ENCODE measurements around the gene LHFPL6. TPM values are rescaled to one million over a fixed set of nuclear protein-coding genes. Genes with fewer than 3 reads are reported as not detected.

Gene LHFPL6
- total RNA-seq, 1 donor from 2014 or later: 38.5 TPM

DNA sequence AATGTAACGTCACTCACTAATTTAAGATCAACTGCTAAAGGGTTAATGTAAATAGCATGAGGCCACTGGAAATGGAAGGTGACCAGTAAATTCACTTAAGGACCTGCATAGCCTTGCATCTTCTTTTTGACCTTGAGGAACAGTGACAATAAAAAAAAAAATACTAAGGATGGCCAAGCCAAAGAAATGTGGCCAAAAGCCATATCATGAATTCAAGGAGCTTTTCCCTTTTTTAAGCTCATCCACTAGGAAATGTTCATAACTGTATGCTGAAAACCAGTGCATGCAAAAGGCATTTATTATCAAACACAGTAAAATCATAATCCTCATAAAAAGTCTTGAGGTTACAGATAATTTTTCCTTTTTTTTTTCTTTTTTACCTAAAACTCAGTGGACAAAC, 77.5 kb downstream of the LHFPL6 start:
- Mint-ChIP-seq H3K27me3 (ENCODE audit: unreplicated experiment) (peaks cover 2% of the 10 kb centered on the region), H3K4me3 (ENCODE audit: unreplicated experiment) (no peak overlapping the region), H3K36me3 (ENCODE audit: low read depth, unreplicated experiment) (no peaks in the 10 kb centered on the region), H3K27ac (ENCODE audit: unreplicated experiment) (no peak overlapping the region), H3K9me3 (ENCODE audit: unreplicated experiment) (no peaks in the 10 kb centered on the region), H3K4me1 (ENCODE audit: unreplicated experiment) (no peaks in the 10 kb centered on the region)
- TF ChIP-seq, protein P1, sequence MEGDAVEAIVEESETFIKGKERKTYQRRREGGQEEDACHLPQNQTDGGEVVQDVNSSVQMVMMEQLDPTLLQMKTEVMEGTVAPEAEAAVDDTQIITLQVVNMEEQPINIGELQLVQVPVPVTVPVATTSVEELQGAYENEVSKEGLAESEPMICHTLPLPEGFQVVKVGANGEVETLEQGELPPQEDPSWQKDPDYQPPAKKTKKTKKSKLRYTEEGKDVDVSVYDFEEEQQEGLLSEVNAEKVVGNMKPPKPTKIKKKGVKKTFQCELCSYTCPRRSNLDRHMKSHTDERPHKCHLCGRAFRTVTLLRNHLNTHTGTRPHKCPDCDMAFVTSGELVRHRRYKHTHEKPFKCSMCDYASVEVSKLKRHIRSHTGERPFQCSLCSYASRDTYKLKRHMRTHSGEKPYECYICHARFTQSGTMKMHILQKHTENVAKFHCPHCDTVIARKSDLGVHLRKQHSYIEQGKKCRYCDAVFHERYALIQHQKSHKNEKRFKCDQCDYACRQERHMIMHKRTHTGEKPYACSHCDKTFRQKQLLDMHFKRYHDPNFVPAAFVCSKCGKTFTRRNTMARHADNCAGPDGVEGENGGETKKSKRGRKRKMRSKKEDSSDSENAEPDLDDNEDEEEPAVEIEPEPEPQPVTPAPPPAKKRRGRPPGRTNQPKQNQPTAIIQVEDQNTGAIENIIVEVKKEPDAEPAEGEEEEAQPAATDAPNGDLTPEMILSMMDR (IDR thresholded peaks at IDR 0.05; ENCODE audit: unreplicated experiment): no peak
- no peak for DNase-seq (ENCODE audit: low spot score)

DNA sequence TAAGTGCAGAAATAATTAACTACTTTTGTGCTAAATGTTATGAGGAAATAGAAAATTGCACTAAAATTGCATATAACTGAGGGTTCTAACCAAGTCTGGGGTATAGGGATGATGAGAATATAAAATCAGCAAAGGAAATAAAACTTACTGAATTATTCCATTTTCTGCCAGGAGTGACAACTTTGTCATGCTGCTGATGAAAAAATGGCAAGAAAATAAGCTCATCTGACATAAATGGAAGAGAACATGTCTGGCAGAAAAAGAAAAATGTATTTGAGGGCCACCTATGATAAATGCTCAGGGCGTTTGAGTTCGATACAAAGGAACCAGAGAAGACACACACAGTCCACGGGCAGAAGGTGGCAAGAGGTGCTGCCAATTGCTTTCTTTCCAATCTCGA, 78.2 kb downstream of the LHFPL6 start:
- no peaks in the 10 kb centered on the region for H3K9me3 Mint-ChIP-seq (ENCODE audit: unreplicated experiment)

DNA sequence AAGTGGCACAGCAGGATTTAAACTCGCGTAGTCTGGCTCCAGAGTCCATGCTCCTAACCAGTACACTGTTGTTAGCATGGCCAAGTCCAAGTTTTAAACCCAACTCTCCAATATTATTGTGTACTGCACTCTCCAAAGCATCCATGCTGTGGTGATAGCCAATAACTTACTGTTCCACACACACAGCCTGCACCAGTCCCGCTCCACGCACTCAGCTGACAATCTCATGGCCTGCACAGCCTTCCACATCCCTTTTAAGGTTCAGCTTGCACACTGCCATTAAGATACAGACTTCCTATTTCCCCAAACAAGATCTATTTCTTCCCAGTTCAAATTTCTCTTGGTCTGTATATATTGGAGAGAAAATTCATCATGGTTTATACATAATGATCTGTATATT, 80.7 kb downstream of the LHFPL6 start:
- Mint-ChIP-seq H3K4me3 (ENCODE audit: unreplicated experiment) (no peak overlapping the region), H3K9me3 (ENCODE audit: unreplicated experiment) (no peaks in the 10 kb centered on the region), H3K27ac (ENCODE audit: unreplicated experiment) (no peak overlapping the region), H3K27me3 (ENCODE audit: unreplicated experiment) (peaks cover 3% of the 10 kb centered on the region), H3K4me1 (ENCODE audit: unreplicated experiment) (no peaks in the 10 kb centered on the region), H3K36me3 (ENCODE audit: low read depth, unreplicated experiment) (no peaks in the 10 kb centered on the region)
- TF ChIP-seq, protein P1 (IDR thresholded peaks at IDR 0.05; ENCODE audit: unreplicated experiment): no peak
- DNase-seq (ENCODE audit: low spot score): no peak

More for the DNA sequence above, 78.2 kb downstream of the LHFPL6 start:
- Mint-ChIP-seq H3K27ac (ENCODE audit: unreplicated experiment) (no peak overlapping the region), H3K4me1 (ENCODE audit: unreplicated experiment) (no peaks in the 10 kb centered on the region), H3K27me3 (ENCODE audit: unreplicated experiment) (peaks cover 3% of the 10 kb centered on the region), H3K36me3 (ENCODE audit: low read depth, unreplicated experiment) (no peaks in the 10 kb centered on the region), H3K4me3 (ENCODE audit: unreplicated experiment) (no peak overlapping the region)
- TF ChIP-seq, protein P1 (IDR thresholded peaks at IDR 0.05; ENCODE audit: unreplicated experiment): no peak
- no peak for DNase-seq (ENCODE audit: low spot score)

DNA sequence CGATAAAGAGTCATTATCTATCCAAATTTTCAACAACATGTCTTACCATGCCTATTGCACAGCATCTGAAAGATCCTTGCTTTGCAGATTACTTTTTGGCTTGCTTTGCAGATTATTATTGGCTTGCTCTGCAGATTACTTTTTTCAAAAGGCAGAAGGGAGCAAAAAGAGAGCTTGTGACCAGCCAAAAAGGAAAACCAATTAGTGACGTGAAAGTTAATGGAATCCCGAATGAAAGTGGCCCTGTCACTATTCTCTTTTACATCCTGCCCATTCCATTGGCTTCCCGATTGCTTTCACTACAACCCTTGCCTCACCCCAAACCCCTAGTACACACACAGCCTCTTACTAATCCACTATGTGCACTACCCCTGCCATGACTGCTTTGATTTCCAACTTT, 81.3 kb downstream of the LHFPL6 start:
- H3K27ac Mint-ChIP-seq (ENCODE audit: unreplicated experiment): no peak overlapping the region
- H3K9me3 Mint-ChIP-seq (ENCODE audit: unreplicated experiment): no peaks in the 10 kb centered on the region
- no peak overlapping the region for H3K4me3 Mint-ChIP-seq (ENCODE audit: unreplicated experiment)
- H3K27me3 Mint-ChIP-seq (ENCODE audit: unreplicated experiment): peaks cover 3% of the 10 kb centered on the region
- TF ChIP-seq, protein P1 (IDR thresholded peaks at IDR 0.05; ENCODE audit: unreplicated experiment): no peak
- DNase-seq (ENCODE audit: low spot score): no peak
- no peaks in the 10 kb centered on the region for H3K36me3 Mint-ChIP-seq (ENCODE audit: low read depth, unreplicated experiment)
- H3K4me1 Mint-ChIP-seq (ENCODE audit: unreplicated experiment): no peaks in the 10 kb centered on the region

DNA sequence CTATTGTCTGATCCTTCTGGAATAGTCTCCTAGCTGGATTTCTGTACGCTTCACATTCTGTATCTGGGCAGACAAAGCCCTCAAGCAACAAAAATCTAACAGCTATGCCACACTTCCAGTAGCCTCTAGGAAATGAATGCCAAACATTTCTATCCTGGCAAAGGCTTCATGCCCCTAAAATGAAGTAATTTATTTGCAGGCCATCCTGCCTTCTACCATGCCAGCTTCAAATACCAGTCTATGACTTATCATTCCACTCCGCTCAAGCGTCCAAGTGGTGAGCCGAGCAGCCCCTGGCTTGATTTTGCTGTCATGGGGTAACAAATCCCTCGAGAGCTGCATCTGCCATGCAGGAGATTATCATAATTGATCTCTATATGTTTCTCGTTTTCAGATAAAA, 86.9 kb downstream of the LHFPL6 start:
- Mint-ChIP-seq H3K36me3 (ENCODE audit: low read depth, unreplicated experiment) (no peaks in the 10 kb centered on the region), H3K9me3 (ENCODE audit: unreplicated experiment) (no peaks in the 10 kb centered on the region), H3K4me3 (ENCODE audit: unreplicated experiment) (no peak overlapping the region), H3K4me1 (ENCODE audit: unreplicated experiment) (peaks cover 7% of the 10 kb centered on the region), H3K27me3 (ENCODE audit: unreplicated experiment) (peaks cover 3% of the 10 kb centered on the region), H3K27ac (ENCODE audit: unreplicated experiment) (no peak overlapping the region)
- DNase-seq (ENCODE audit: low spot score): no peak
- TF ChIP-seq, protein P1 (IDR thresholded peaks at IDR 0.05; ENCODE audit: unreplicated experiment): no peak
